ENCODE measurements around the gene PCDHA4.

DNA sequence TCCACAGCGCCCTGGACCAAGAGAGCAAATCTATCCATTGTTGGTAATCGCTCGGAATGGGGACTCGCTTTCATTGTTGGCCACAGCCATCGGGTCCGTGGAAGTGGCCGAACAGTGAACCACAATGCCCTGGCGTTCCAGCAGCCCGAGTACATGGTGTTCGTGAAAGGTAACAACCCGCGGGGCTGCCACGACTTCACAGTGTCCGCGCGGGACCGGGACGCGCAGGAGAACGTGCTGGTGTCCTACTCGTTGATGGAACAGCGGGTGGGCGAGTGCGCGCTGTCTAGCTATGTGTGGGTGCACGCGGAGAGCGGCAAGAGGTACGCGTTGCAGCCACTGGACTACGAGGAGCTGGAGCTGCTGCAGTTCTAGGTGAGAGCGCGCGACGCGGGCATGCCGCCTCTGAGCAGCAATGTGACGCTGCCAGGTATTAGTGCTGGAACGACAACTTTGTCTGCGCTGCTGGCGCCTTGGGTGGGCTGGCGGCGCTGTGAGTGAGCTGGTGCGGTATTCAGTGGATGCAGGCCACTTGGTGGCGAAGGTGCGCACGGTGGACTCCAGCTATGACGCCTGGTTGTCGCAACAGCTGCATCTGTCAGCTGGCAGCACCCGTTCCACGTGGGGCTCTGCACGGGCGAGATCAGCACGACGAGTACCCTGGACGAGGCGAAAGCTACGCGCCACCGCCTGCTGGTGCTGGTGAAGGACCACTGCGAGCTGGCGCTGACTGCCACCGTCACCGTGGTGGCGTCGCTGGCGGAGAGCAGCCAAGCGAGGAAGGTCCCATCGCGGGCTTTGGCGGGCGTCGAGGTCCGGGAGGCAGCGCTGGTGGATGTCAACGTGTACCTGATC lies 55.8 kb downstream of the PCDHA4 start:
- TF ChIP-seq, protein P1, sequence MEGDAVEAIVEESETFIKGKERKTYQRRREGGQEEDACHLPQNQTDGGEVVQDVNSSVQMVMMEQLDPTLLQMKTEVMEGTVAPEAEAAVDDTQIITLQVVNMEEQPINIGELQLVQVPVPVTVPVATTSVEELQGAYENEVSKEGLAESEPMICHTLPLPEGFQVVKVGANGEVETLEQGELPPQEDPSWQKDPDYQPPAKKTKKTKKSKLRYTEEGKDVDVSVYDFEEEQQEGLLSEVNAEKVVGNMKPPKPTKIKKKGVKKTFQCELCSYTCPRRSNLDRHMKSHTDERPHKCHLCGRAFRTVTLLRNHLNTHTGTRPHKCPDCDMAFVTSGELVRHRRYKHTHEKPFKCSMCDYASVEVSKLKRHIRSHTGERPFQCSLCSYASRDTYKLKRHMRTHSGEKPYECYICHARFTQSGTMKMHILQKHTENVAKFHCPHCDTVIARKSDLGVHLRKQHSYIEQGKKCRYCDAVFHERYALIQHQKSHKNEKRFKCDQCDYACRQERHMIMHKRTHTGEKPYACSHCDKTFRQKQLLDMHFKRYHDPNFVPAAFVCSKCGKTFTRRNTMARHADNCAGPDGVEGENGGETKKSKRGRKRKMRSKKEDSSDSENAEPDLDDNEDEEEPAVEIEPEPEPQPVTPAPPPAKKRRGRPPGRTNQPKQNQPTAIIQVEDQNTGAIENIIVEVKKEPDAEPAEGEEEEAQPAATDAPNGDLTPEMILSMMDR (IDR thresholded peaks at IDR 0.05): no peak
- TF ChIP-seq POLR2A (IDR thresholded peaks at IDR 0.05): no peak

Data from testis (tissue), 2 donors.